Measurements from ENCODE around the gene DHRS7B.

The DHRS7B gene

GRCh38 chr17:21199311-21199710 is 72.5 kb downstream of the DHRS7B start:
- DNase-seq (ENCODE audit: low read depth) = no peak
- H3K4me3 ChIP-seq (ENCODE audit: low read depth, low read length) = no peak overlapping the region
- TF ChIP-seq CTCF (IDR thresholded peaks at IDR 0.05; ENCODE audit: low read depth, low read length, missing control alignments) = no peak

GRCh38 chr17:21199856-21200255 is 73.1 kb downstream of the DHRS7B start:
- TF ChIP-seq CTCF (IDR thresholded peaks at IDR 0.05; ENCODE audit: low read depth, low read length, missing control alignments) = no peak
- no peak for DNase-seq (ENCODE audit: low read depth)
- no peak overlapping the region for H3K4me3 ChIP-seq (ENCODE audit: low read depth, low read length)

- H3K4me3 ChIP-seq (ENCODE audit: low read depth, low read length) = no peak overlapping the region
- DNase-seq (ENCODE audit: low read depth) = no peak
- TF ChIP-seq CTCF (IDR thresholded peaks at IDR 0.05; ENCODE audit: low read depth, low read length, missing control alignments) = no peak
These were observed 74.0 kb downstream of the DHRS7B start for GRCh38 chr17:21200590-21201297.

GRCh38 chr17:21201298-21201595 is 74.5 kb downstream of the DHRS7B start:
- no peak overlapping the region for H3K4me3 ChIP-seq (ENCODE audit: low read depth, low read length)
- no peak for TF ChIP-seq CTCF (IDR thresholded peaks at IDR 0.05; ENCODE audit: low read depth, low read length, missing control alignments)
- no peak for DNase-seq (ENCODE audit: low read depth)

- no peak overlapping the region for H3K4me3 ChIP-seq (ENCODE audit: low read depth, low read length)
- no peak for DNase-seq (ENCODE audit: low read depth)
- no peak for TF ChIP-seq CTCF (IDR thresholded peaks at IDR 0.05; ENCODE audit: low read depth, low read length, missing control alignments)
These were observed 75.1 kb downstream of the DHRS7B start for GRCh38 chr17:21201874-21202273.

GRCh38 chr17:21202512-21202911 is 75.7 kb downstream of the DHRS7B start:
- TF ChIP-seq CTCF (IDR thresholded peaks at IDR 0.05; ENCODE audit: low read depth, low read length, missing control alignments) = no peak
- no peak for DNase-seq (ENCODE audit: low read depth)

GRCh38 chr17:21204935-21205334 is 78.2 kb downstream of the DHRS7B start:
- DNase-seq (ENCODE audit: low read depth) = no peak
- no peak for TF ChIP-seq CTCF (IDR thresholded peaks at IDR 0.05; ENCODE audit: low read depth, low read length, missing control alignments)

More at GRCh38 chr17:21202512-21202911, 75.7 kb downstream of the DHRS7B start:
- no peak overlapping the region for H3K4me3 ChIP-seq (ENCODE audit: low read depth, low read length)

More at GRCh38 chr17:21204935-21205334, 78.2 kb downstream of the DHRS7B start:
- H3K4me3 ChIP-seq (ENCODE audit: low read depth, low read length) = no peak overlapping the region
